PC-9 (cell line): ENCODE results near the gene GALNT2. TPM values are rescaled to one million over a fixed set of nuclear protein-coding genes. Genes with fewer than 3 reads are reported as not detected.

ENCODE experiments used
- BruUV-seq: library from RNA; stranded (reverse); fragments of 400-500 nt; replicated peaks from 2 replicates; lab custom pipeline; 2021; lab: Mats Ljungman, UMichigan
- CTCF ChIA-PET: fragments of 300-600 bp; sonication (Branson Sonifier 250); formaldehyde crosslinking; loops from one replicate; lab custom pipeline; 2022; ENCODE audit warnings: antibody characterized with exemption; lab: Charles Lee
- POLR2A ChIA-PET: fragments of 300-600 bp; sonication (Branson Sonifier 250); formaldehyde crosslinking; loops from one replicate; lab custom pipeline; 2022; ENCODE audit warnings: antibody characterized with exemption; ENCODE audit not compliant: unreplicated experiment; lab: Charles Lee
- DNase-seq, 2 experiments: peaks; one replicate each; pipeline versions ENCODE4 v3.0.0 to v3.0.0-alpha.2; 2015 to 2022; ENCODE audit warnings: mixed read lengths in 1 of 2
- H2AFZ ChIP-seq: fragments of 200-600 bp; sonication (generic); 2 replicates; pipeline ENCODE4 v1.8.1; 2017; ENCODE audit warnings: antibody characterized with exemption
- H3F3A ChIP-seq: fragments of 200-600 bp; sonication (generic); 2 replicates; pipeline ENCODE4 v1.8.1; 2017; ENCODE audit warnings: antibody characterized with exemption, mild to moderate bottlenecking, low read depth; ENCODE audit not compliant: insufficient read depth
- H3K27ac ChIP-seq: fragments of 200-600 bp; sonication (generic); 2 replicates; pipeline ENCODE4 v1.6.1; 2016; ENCODE audit warnings: mixed run types
- H3K27me3 ChIP-seq: fragments of 200-600 bp; sonication (generic); 2 replicates; pipeline ENCODE4 v1.6.1; 2016; ENCODE audit warnings: low read depth, mixed run types; ENCODE audit not compliant: insufficient read depth
- H3K36me3 ChIP-seq: fragments of 200-600 bp; sonication (generic); 2 replicates; pipeline ENCODE4 v1.6.1; 2016; ENCODE audit warnings: low read depth, mixed run types
- H3K4me1 ChIP-seq: fragments of 200-600 bp; sonication (generic); replicated peaks from 2 replicates; pipeline ENCODE4 v1.6.1; 2016; ENCODE audit warnings: mixed run types; ENCODE audit not compliant: insufficient read depth
- H3K4me2 ChIP-seq: fragments of 200-600 bp; sonication (generic); 2 replicates; pipeline ENCODE4 v1.6.1; 2017; ENCODE audit warnings: mixed run types
- H3K4me3 ChIP-seq: fragments of 200-600 bp; sonication (generic); 2 replicates; pipeline ENCODE4 v1.6.1; 2016; ENCODE audit warnings: mixed run types
- H3K79me2 ChIP-seq: fragments of 200-600 bp; sonication (generic); 2 replicates; pipeline ENCODE4 v1.6.1; 2017; ENCODE audit warnings: low read depth, mixed run types
- H3K9me2 ChIP-seq: fragments of 200-600 bp; sonication (generic); 2 replicates; pipeline ENCODE4 v1.8.1; 2017; ENCODE audit warnings: mild to moderate bottlenecking; ENCODE audit not compliant: insufficient read depth
- H3K9me3 ChIP-seq: fragments of 200-600 bp; sonication (generic); 2 replicates; pipeline ENCODE4 v1.8.1; 2016; ENCODE audit warnings: low read depth; ENCODE audit not compliant: insufficient read depth
- H4K20me1 ChIP-seq: fragments of 200-600 bp; sonication (generic); 2 replicates; pipeline ENCODE4 v1.8.1; 2017; ENCODE audit not compliant: insufficient read depth
- EZH2 ChIP-seq: fragments of 200-600 bp; sonication (generic); IDR thresholded peaks from 2 replicates; pipeline ENCODE4 v1.8.0; 2017; ENCODE audit warnings: antibody characterized with exemption, low read depth
- intact Hi-C: fragments of 100-400 bp; cut with micrococcal nuclease; formaldehyde crosslinking; loops from one replicate; pipeline ENCODE4 v1.10.0; 2022; ENCODE audit not compliant: unreplicated experiment
- total RNA-seq: library from RNA; stranded (reverse); gene quantifications from 2 replicates; pipeline ENCODE4 v1.2.3, GENCODE V29; 2021
- TF ChIP-seq, protein P1 (sequence below): fragments of 200-600 bp; sonication (generic); conservative IDR thresholded peaks from 2 replicates; pipeline ENCODE4 v1.6.1; 2017; ENCODE audit warnings: mixed run types, antibody characterized with exemption, mild to moderate bottlenecking, moderate library complexity

The GALNT2 gene
- total RNA-seq, 1 experiment from 2014 or later = 121 TPM

DNA sequence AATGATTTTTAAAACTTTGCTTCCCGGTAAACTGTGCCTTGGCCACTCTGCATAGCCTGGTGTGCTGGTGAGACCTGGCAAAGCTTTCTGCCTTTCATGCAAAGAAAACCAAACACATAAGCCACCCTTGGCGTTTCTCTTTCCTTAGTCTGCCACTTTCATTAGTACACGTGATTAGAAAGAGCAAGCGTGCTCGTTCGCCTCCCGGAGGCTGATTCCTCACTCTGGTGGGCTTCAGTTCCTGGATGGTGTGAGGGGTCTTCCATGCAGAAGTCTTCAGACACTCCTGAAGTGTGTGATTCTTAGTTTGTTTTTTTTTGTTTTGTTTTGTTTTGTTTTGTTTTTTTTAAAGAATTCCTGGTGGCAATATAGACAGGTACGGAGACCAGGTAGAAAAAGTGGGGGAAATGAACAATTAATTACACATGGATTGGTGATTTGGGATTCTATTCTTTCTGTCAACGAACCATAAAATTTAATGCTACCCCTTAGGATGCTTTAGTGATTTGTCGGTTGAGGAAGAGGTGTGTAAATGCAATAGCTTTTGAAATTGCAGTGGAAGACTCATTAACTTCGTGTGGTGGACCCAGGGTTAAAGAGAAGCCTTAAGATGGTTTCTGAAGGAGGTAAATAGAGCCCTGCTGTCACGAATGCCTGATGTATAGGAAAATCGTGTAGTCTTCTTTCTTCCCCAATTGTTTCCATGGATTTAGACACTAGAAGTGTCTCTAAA is 2.1 kb downstream of the GALNT2 start:
- no peak for TF ChIP-seq EZH2
- TF ChIP-seq, protein P1, sequence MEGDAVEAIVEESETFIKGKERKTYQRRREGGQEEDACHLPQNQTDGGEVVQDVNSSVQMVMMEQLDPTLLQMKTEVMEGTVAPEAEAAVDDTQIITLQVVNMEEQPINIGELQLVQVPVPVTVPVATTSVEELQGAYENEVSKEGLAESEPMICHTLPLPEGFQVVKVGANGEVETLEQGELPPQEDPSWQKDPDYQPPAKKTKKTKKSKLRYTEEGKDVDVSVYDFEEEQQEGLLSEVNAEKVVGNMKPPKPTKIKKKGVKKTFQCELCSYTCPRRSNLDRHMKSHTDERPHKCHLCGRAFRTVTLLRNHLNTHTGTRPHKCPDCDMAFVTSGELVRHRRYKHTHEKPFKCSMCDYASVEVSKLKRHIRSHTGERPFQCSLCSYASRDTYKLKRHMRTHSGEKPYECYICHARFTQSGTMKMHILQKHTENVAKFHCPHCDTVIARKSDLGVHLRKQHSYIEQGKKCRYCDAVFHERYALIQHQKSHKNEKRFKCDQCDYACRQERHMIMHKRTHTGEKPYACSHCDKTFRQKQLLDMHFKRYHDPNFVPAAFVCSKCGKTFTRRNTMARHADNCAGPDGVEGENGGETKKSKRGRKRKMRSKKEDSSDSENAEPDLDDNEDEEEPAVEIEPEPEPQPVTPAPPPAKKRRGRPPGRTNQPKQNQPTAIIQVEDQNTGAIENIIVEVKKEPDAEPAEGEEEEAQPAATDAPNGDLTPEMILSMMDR = no peak
- H2AFZ ChIP-seq = peak overlapping the region; percentile 76
- intact Hi-C loops = loop anchor here (5.0 kb wide), 3 partner anchors 118 to 198 kb away; no protein-coding TSS in a partner anchor
- H3K9me3 ChIP-seq = no peaks in the 10 kb centered on the region
- H3K4me3 ChIP-seq = peak overlapping the region; percentile 93
- H3K36me3 ChIP-seq = no peaks in the 10 kb centered on the region
- POLR2A ChIA-PET = interaction anchor here (0.8 kb wide), 1 partner anchor 145 kb away, joined by 7 read pairs; no protein-coding TSS in a partner anchor
- peak in 1 of 2 experiments; percentile 40 for DNase-seq
- H3K27me3 ChIP-seq = no peaks in the 10 kb centered on the region
- no peak overlapping the region for H3K27ac ChIP-seq
- H3K4me1 ChIP-seq = peaks cover 37% of the 10 kb centered on the region
- H3K79me2 ChIP-seq = peaks cover 68% of the 10 kb centered on the region
- CTCF ChIA-PET = interaction anchor here (0.6 kb wide), 1 partner anchor 660 kb away, joined by 3 read pairs; no protein-coding TSS in a partner anchor
- peak overlapping the region; percentile 92 for H3K4me2 ChIP-seq
- H3F3A ChIP-seq = peaks cover 8% of the 10 kb centered on the region; the same call in 1 of the 2 replicates
- H3K9me2 ChIP-seq = no peaks in the 10 kb centered on the region
- peaks cover 12% of the 10 kb centered on the region; the same call in 1 of the 2 replicates for H4K20me1 ChIP-seq
- BruUV-seq = no TSS peak

- no peaks in the 10 kb centered on the region for H3K36me3 ChIP-seq
- H4K20me1 ChIP-seq = peaks cover 12% of the 10 kb centered on the region; the same call in 1 of the 2 replicates
- peaks cover 74% of the 10 kb centered on the region for H3K79me2 ChIP-seq
- no TSS peak for BruUV-seq
- no peaks in the 10 kb centered on the region for H3K9me3 ChIP-seq
- no peak overlapping the region for H3K27ac ChIP-seq
- H3K27me3 ChIP-seq = no peaks in the 10 kb centered on the region
- no peaks in the 10 kb centered on the region for H3K9me2 ChIP-seq
- DNase-seq = no peak
- intact Hi-C loops = loop anchor here (5.0 kb wide), 3 partner anchors 118 to 198 kb away; no protein-coding TSS in a partner anchor
- POLR2A ChIA-PET = interaction anchor here (0.6 kb wide), 1 partner anchor 71 kb away, joined by 6 read pairs; no protein-coding TSS in a partner anchor
- H3F3A ChIP-seq = peaks cover 8% of the 10 kb centered on the region; the same call in 1 of the 2 replicates
- CTCF ChIA-PET = no interaction called here
- H2AFZ ChIP-seq = no peak overlapping the region
- TF ChIP-seq EZH2 = no peak
- TF ChIP-seq, protein P1 = no peak
- H3K4me1 ChIP-seq = peaks cover 37% of the 10 kb centered on the region
- peak overlapping the region; percentile 92 for H3K4me2 ChIP-seq
- H3K4me3 ChIP-seq = peak overlapping the region; percentile 93; the same call in 1 of the 2 replicates
Observed at GRCh38 chr1:230069796-230070195, 2.8 kb downstream of the GALNT2 start.

DNA sequence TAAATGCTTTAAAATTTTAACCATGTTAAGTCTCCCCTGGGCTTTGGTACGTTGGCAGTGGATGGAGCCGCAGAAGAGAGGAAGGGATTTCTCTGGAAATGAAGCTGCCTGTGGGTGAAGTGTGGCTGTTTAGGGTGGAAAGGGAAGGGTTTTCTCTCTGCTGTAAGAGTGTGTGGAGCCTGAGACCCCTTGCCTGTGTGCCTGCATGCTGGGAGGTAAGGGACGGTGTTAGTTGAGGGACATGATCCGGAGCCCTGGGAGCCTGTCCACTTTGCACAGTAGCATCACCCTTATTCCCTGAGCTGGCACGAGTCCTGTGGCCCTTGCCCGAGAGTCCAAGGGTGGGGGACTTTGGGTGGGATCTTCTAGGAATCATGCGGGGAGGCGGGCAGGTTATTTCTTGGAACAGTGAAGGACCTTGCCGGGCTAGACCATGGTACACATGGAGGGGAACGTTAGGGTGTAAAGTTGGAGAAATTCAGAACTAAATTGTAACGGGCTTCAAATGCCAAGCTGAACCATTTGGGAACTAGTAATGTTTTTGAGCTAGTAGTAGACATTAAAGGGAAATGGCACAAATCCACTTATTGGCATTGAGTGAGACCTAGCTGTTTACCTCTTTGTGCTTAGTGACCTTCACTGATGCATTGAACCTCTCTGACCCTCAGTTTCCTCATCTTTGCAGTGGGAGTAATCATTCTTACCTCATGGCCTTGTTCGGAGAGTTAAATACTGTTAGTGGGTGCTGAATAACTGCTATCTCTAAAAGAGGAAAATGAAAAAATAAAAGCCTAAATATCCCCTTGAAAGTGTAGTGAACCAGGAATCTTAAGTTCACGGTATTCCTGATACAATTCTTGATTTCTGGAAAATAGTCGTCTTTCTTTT is 3.5 kb downstream of the GALNT2 start:
- CTCF ChIA-PET = no interaction called here
- peaks cover 8% of the 10 kb centered on the region; the same call in 1 of the 2 replicates for H3F3A ChIP-seq
- H3K9me2 ChIP-seq = no peaks in the 10 kb centered on the region
- TF ChIP-seq, protein P1 = no peak
- TF ChIP-seq EZH2 = no peak
- no peak overlapping the region for H2AFZ ChIP-seq
- H3K27ac ChIP-seq = no peak overlapping the region
- H3K4me2 ChIP-seq = peak overlapping the region; percentile 92; the same call in 1 of the 2 replicates
- H4K20me1 ChIP-seq = peaks cover 12% of the 10 kb centered on the region; the same call in 1 of the 2 replicates
- no TSS peak for BruUV-seq
- H3K36me3 ChIP-seq = no peaks in the 10 kb centered on the region
- DNase-seq = no peak
- no peak overlapping the region for H3K4me3 ChIP-seq
- intact Hi-C loops = no loop called here
- peaks cover 33% of the 10 kb centered on the region for H3K4me1 ChIP-seq
- POLR2A ChIA-PET = interaction anchor here (0.5 to 0.6 kb wide), 2 partner anchors 72 to 399 kb away, joined by 3 to 6 read pairs; no protein-coding TSS in a partner anchor
- H3K9me3 ChIP-seq = no peaks in the 10 kb centered on the region
- H3K79me2 ChIP-seq = peaks cover 82% of the 10 kb centered on the region
- H3K27me3 ChIP-seq = no peaks in the 10 kb centered on the region
